ENCODE results near the gene KYNU.
"Not testable (repeated sequence)": the region's sequence is repeated elsewhere in the genome, so short reads cannot be mapped to it uniquely, and the experiment has no call there.

DNA sequence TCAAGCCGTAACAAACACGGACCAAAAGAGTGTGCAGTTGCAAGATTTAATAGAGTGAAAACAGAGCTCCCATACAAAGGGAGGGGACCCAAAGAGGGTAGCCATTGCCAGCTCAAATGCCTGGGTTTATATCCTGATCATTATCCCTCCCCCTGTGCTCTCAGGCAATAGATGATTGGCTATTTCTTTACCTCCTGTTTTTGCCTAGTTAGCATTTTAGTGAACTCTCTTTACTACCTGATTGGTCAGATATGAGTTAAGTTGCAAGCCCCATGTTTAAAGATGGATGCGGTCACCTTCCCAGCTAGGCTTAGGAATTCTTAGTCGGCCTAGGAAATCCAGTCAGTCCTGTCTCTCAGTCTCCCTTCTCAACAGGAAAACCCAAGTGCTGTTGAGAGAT is 22.9 kb downstream of the KYNU start:
- TF ChIP-seq, protein P1, sequence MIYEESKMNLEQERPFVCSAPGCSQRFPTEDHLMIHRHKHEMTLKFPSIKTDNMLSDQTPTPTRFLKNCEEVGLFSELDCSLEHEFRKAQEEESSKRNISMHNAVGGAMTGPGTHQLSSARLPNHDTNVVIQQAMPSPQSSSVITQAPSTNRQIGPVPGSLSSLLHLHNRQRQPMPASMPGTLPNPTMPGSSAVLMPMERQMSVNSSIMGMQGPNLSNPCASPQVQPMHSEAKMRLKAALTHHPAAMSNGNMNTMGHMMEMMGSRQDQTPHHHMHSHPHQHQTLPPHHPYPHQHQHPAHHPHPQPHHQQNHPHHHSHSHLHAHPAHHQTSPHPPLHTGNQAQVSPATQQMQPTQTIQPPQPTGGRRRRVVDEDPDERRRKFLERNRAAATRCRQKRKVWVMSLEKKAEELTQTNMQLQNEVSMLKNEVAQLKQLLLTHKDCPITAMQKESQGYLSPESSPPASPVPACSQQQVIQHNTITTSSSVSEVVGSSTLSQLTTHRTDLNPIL (CRISPR knock-in tag; IDR thresholded peaks at IDR 0.05; ENCODE audit: low read depth) = not testable (repeated sequence)
- TF ChIP-seq ISL1 (CRISPR knock-in tag; IDR thresholded peaks at IDR 0.05); ZFP30 (CRISPR knock-in tag; IDR thresholded peaks at IDR 0.05); ARNTL (CRISPR knock-in tag; IDR thresholded peaks at IDR 0.05; ENCODE audit: borderline replicate concordance, low read depth); BACH2 (CRISPR knock-in tag; IDR thresholded peaks at IDR 0.05; ENCODE audit: borderline replicate concordance); ZFP3 (CRISPR knock-in tag; IDR thresholded peaks at IDR 0.05); TOX (CRISPR knock-in tag; IDR thresholded peaks at IDR 0.05; ENCODE audit: borderline replicate concordance); ESRRG (CRISPR knock-in tag; IDR thresholded peaks at IDR 0.05); ZNF8 (CRISPR knock-in tag; IDR thresholded peaks at IDR 0.05); TCF4 (CRISPR knock-in tag; IDR thresholded peaks at IDR 0.05; ENCODE audit: borderline replicate concordance): not testable (repeated sequence)
- TF ChIP-seq, protein P2, sequence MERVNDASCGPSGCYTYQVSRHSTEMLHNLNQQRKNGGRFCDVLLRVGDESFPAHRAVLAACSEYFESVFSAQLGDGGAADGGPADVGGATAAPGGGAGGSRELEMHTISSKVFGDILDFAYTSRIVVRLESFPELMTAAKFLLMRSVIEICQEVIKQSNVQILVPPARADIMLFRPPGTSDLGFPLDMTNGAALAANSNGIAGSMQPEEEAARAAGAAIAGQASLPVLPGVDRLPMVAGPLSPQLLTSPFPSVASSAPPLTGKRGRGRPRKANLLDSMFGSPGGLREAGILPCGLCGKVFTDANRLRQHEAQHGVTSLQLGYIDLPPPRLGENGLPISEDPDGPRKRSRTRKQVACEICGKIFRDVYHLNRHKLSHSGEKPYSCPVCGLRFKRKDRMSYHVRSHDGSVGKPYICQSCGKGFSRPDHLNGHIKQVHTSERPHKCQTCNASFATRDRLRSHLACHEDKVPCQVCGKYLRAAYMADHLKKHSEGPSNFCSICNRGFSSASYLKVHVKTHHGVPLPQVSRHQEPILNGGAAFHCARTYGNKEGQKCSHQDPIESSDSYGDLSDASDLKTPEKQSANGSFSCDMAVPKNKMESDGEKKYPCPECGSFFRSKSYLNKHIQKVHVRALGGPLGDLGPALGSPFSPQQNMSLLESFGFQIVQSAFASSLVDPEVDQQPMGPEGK (CRISPR knock-in tag; IDR thresholded peaks at IDR 0.05; ENCODE audit: borderline replicate concordance) = not testable (repeated sequence)
- TF ChIP-seq, protein P3, sequence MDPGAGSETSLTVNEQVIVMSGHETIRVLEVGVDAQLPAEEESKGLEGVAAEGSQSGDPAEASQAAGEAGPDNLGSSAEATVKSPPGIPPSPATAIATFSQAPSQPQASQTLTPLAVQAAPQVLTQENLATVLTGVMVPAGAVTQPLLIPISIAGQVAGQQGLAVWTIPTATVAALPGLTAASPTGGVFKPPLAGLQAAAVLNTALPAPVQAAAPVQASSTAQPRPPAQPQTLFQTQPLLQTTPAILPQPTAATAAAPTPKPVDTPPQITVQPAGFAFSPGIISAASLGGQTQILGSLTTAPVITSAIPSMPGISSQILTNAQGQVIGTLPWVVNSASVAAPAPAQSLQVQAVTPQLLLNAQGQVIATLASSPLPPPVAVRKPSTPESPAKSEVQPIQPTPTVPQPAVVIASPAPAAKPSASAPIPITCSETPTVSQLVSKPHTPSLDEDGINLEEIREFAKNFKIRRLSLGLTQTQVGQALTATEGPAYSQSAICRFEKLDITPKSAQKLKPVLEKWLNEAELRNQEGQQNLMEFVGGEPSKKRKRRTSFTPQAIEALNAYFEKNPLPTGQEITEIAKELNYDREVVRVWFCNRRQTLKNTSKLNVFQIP (CRISPR knock-in tag; IDR thresholded peaks at IDR 0.05; ENCODE audit: borderline replicate concordance, low read depth) = not testable (repeated sequence)
- TF ChIP-seq, protein P4, sequence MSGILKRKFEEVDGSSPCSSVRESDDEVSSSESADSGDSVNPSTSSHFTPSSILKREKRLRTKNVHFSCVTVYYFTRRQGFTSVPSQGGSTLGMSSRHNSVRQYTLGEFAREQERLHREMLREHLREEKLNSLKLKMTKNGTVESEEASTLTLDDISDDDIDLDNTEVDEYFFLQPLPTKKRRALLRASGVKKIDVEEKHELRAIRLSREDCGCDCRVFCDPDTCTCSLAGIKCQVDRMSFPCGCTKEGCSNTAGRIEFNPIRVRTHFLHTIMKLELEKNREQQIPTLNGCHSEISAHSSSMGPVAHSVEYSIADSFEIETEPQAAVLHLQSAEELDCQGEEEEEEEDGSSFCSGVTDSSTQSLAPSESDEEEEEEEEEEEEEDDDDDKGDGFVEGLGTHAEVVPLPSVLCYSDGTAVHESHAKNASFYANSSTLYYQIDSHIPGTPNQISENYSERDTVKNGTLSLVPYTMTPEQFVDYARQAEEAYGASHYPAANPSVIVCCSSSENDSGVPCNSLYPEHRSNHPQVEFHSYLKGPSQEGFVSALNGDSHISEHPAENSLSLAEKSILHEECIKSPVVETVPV (CRISPR knock-in tag; IDR thresholded peaks at IDR 0.05) = not testable (repeated sequence)
- TF ChIP-seq, protein P5, sequence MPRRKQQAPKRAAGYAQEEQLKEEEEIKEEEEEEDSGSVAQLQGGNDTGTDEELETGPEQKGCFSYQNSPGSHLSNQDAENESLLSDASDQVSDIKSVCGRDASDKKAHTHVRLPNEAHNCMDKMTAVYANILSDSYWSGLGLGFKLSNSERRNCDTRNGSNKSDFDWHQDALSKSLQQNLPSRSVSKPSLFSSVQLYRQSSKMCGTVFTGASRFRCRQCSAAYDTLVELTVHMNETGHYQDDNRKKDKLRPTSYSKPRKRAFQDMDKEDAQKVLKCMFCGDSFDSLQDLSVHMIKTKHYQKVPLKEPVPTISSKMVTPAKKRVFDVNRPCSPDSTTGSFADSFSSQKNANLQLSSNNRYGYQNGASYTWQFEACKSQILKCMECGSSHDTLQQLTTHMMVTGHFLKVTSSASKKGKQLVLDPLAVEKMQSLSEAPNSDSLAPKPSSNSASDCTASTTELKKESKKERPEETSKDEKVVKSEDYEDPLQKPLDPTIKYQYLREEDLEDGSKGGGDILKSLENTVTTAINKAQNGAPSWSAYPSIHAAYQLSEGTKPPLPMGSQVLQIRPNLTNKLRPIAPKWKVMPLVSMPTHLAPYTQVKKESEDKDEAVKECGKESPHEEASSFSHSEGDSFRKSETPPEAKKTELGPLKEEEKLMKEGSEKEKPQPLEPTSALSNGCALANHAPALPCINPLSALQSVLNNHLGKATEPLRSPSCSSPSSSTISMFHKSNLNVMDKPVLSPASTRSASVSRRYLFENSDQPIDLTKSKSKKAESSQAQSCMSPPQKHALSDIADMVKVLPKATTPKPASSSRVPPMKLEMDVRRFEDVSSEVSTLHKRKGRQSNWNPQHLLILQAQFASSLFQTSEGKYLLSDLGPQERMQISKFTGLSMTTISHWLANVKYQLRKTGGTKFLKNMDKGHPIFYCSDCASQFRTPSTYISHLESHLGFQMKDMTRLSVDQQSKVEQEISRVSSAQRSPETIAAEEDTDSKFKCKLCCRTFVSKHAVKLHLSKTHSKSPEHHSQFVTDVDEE (CRISPR knock-in tag; IDR thresholded peaks at IDR 0.05) = not testable (repeated sequence)
